Omental fat pad (tissue), 4 donors: ENCODE results near the gene PSD2. TPM values are rescaled to one million over a fixed set of nuclear protein-coding genes. Genes with fewer than 3 reads are reported as not detected.

Experiments
- ATAC-seq: fragments of 150-250 bp; one replicate; pipeline ENCODE4 v1.9.1; 2016; ENCODE audit warnings: mild to moderate bottlenecking, moderate library complexity; ENCODE audit not compliant: low FRiP score
- DNase-seq: peaks from one replicate; pipeline ENCODE4 v3.0.0-alpha.2; 2019; ENCODE audit warnings: low spot score
- CTCF ChIP-seq, 3 donors: fragments of 450-650 bp; IDR thresholded peaks; one replicate each; pipeline ENCODE4 v1.5.1; 2016 to 2017; ENCODE audit warnings: antibody characterized with exemption in 3 of 3, mild to moderate bottlenecking in 3 of 3, moderate library complexity in 2 of 3
- total RNA-seq, 4 donors: library from RNA; depleted of rRNA; stranded (reverse); fragments of >200 nt; gene quantifications; one replicate each; pipeline ENCODE4 v1.1.0, GENCODE V29; 2016

PSD2 gene
- total RNA-seq, 4 donors from 2014 or later, result 0.12 to 0.46 (median 0.16) TPM; not detected in 1

GRCh38 chr5:139799359-139799758 is 3.8 kb downstream of the PSD2 start:
- ATAC-seq (no peak), DNase-seq (no peak)
- TF ChIP-seq CTCF (IDR thresholded peaks at IDR 0.05), result no peak

- DNase-seq, result no peak
- no peak for ATAC-seq
- TF ChIP-seq CTCF (IDR thresholded peaks at IDR 0.05), result no peak
Observed at GRCh38 chr5:139803978-139804377, 8.4 kb downstream of the PSD2 start.

GRCh38 chr5:139804800-139805397 is 9.3 kb downstream of the PSD2 start:
- no peak for DNase-seq
- no peak for TF ChIP-seq CTCF (IDR thresholded peaks at IDR 0.05)

GRCh38 chr5:139805545-139805944 is 9.9 kb downstream of the PSD2 start:
- DNase-seq (no peak), ATAC-seq (no peak)
- TF ChIP-seq CTCF (IDR thresholded peaks at IDR 0.05), result no peak

More at GRCh38 chr5:139804800-139805397, 9.3 kb downstream of the PSD2 start:
- ATAC-seq, result no peak

GRCh38 chr5:139806111-139806510 is 10.5 kb downstream of the PSD2 start:
- DNase-seq, result no peak
- no peak for ATAC-seq
- no peak for TF ChIP-seq CTCF (IDR thresholded peaks at IDR 0.05)

GRCh38 chr5:139806726-139807646 is 11.4 kb downstream of the PSD2 start:
- TF ChIP-seq CTCF (IDR thresholded peaks at IDR 0.05), result no peak
- ATAC-seq (no peak), DNase-seq (no peak)
